BE2C (cell line): ENCODE measurements around the gene DDX4.

ENCODE experiments used
- DNase-seq: peaks from one replicate; pipeline ENCODE4 v3.0.0-alpha.2; 2020
- H3K27me3 ChIP-seq: fragments of 250-450 bp; sonication (Bioruptor Pico); 2 replicates; pipeline ENCODE4 v1.5.1; 2020; ENCODE audit warnings: mild to moderate bottlenecking
- H3K36me3 ChIP-seq: fragments of 250-450 bp; sonication (Bioruptor Pico); 2 replicates; pipeline ENCODE4 v1.5.1; 2020; ENCODE audit warnings: mild to moderate bottlenecking
- H3K4me1 ChIP-seq: fragments of 250-450 bp; sonication (Bioruptor Pico); 2 replicates; pipeline ENCODE4 v1.5.1; 2020
- H3K4me3 ChIP-seq: 2 replicates; pipeline ENCODE4 v1.5.1; 2011; ENCODE audit warnings: low read depth, low read length
- H3K9me3 ChIP-seq: fragments of 250-450 bp; sonication (Bioruptor Pico); 2 replicates; pipeline ENCODE4 v1.5.1; 2020
- TF ChIP-seq, protein P1 (sequence below): IDR thresholded peaks from 2 replicates; pipeline ENCODE4 v1.5.1; 2012; ENCODE audit warnings: mild to moderate bottlenecking, low read depth, low read length

The DDX4 gene

DNA sequence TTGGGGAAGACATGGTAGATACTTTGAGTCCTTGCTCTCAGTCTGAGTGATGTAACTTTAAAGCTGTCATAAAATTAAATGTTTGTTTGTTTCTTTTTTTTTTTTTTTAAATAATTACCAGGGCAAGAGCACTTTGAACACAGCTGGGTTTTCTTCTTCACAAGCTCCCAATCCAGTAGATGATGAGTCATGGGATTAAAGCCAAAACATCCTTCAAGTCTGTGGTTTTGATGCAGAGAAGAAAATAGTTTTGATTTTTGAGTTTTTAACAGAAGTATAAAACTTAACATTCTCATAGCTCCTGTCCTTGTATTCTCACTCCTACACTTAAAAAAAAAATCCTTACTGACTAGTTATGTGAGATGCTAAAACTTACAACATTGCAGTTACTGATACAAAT, 78.5 kb downstream of the DDX4 start:
- DNase-seq = no peak
- no peaks in the 10 kb centered on the region for H3K36me3 ChIP-seq
- peaks cover 50% of the 10 kb centered on the region for H3K27me3 ChIP-seq
- H3K9me3 ChIP-seq = no peaks in the 10 kb centered on the region
- H3K4me1 ChIP-seq = no peaks in the 10 kb centered on the region
- H3K4me3 ChIP-seq = no peak overlapping the region
- TF ChIP-seq, protein P1, sequence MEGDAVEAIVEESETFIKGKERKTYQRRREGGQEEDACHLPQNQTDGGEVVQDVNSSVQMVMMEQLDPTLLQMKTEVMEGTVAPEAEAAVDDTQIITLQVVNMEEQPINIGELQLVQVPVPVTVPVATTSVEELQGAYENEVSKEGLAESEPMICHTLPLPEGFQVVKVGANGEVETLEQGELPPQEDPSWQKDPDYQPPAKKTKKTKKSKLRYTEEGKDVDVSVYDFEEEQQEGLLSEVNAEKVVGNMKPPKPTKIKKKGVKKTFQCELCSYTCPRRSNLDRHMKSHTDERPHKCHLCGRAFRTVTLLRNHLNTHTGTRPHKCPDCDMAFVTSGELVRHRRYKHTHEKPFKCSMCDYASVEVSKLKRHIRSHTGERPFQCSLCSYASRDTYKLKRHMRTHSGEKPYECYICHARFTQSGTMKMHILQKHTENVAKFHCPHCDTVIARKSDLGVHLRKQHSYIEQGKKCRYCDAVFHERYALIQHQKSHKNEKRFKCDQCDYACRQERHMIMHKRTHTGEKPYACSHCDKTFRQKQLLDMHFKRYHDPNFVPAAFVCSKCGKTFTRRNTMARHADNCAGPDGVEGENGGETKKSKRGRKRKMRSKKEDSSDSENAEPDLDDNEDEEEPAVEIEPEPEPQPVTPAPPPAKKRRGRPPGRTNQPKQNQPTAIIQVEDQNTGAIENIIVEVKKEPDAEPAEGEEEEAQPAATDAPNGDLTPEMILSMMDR = no peak

DNA sequence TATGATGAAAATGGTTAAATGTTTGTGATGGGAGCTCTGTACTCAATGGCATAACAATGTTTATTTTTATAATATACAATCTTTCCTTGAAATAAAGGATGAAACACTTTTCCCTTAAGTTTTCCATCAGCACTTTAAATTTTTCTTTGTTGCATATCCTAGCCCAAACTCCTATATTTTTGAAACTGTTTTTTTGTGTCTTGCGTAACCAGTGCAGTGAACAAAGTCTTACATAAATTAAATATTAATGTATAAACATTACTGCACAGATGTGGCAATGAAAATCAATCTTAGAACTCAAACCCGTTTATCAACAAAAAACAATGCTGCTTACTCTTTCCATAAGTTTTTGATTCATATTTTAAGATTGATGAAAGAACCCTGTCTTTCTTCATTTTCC, 79.2 kb downstream of the DDX4 start:
- DNase-seq = no peak
- Histone ChIP-seq H3K9me3 (no peaks in the 10 kb centered on the region), H3K27me3 (peaks cover 57% of the 10 kb centered on the region), H3K36me3 (no peaks in the 10 kb centered on the region), H3K4me3 (no peak overlapping the region), H3K4me1 (no peaks in the 10 kb centered on the region)
- TF ChIP-seq, protein P1 = no peak

DNA sequence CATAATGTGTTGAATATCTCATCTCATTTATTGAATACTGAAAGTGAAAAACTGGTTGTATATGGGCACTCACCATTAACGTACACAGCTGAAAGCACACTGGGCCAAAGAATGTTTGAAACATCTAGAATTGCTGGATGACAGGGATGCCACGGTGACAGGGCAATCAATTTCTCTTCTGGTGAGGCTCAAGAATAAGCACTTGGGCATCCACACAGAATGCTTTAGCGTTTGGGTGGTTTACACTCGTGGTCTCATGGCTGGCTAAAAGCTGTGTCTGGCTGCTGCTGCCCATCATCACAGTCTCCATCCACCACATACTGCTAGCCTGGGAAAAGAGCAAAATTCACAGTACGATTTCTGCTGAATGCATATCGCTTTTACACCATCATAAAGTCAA, 82.6 kb downstream of the DDX4 start:
- H3K36me3 ChIP-seq = no peaks in the 10 kb centered on the region
- DNase-seq = no peak
- H3K4me1 ChIP-seq = no peaks in the 10 kb centered on the region
- H3K9me3 ChIP-seq = no peaks in the 10 kb centered on the region
- TF ChIP-seq, protein P1 = no peak
- no peak overlapping the region for H3K4me3 ChIP-seq
- peaks cover 66% of the 10 kb centered on the region for H3K27me3 ChIP-seq

DNA sequence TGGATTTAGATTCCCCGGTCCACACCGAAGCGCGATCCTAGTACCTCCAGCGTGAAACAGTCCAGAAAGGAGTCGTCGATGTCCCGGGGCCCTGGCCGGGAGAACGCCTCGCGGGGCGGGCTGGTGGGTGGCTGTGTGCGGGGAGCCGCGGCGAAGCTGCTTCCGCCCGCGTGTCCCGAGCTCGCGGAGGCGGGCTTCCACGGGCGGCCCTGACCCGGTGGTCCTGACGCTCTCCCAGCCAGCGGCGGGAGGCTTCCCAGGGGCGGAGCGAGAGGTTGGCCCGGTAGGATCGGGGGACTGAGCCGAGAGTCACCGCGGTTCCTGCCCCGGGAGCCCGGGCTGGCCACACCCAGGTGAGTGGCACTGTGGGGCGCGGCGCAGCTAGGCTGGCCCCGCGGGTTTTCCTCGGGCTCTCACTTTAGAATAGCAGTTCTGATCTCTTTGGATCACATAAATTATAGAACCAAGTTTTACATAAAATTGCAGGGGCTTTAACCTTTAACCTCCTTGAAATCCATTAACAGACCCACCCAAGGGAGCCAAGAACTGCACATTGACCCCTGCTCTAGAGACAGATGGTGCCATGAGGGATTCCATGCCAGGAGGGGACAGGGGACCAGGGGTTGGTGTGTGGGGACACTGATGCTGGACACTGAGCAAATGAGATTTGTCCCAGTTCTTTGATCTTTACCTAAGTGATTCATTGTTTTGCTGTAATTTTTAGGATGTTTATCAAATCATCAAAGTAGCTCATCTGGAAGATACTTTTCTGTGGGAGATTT, 84.1 kb downstream of the DDX4 start:
- no peak overlapping the region for H3K4me3 ChIP-seq
- DNase-seq = peak; percentile 21
- TF ChIP-seq, protein P1 = no peak

DNA sequence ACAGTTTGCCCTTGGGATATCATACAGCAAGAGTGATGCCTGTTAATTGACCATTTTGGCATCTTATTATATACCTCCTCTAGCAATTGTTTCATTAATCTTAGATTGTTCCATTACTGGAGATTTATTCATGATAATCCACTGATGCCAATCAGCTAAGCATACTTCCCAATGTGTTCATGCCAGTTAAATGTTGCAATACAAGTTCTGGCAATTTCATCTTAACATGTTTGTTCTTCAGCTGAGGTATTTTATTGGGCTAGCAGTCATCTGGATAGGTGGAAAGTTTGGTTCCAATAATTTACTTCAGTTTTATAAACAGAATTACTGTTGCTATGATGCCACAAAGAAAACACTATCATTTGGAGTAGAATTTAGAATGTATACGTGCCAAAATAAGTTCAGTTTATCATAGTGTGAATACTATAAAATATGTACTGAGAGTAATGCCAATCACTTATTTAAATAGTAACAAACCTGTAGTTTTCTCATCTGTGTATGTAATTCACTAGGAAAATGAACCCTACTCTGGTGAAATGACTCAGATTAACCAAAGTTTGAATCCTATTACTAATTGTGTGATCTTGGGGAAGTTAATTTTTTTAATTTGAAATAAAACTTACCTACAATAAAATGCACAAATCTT, 85.4 kb downstream of the DDX4 start:
- H3K9me3 ChIP-seq = no peaks in the 10 kb centered on the region
- H3K4me3 ChIP-seq = no peak overlapping the region
- TF ChIP-seq, protein P1 = no peak
- DNase-seq = no peak
- peaks cover 51% of the 10 kb centered on the region for H3K27me3 ChIP-seq
- H3K4me1 ChIP-seq = no peaks in the 10 kb centered on the region
- H3K36me3 ChIP-seq = no peaks in the 10 kb centered on the region

More for the DNA sequence above, 84.1 kb downstream of the DDX4 start:
- H3K36me3 ChIP-seq = no peaks in the 10 kb centered on the region
- H3K27me3 ChIP-seq = peaks cover 65% of the 10 kb centered on the region
- H3K9me3 ChIP-seq = no peaks in the 10 kb centered on the region
- H3K4me1 ChIP-seq = no peaks in the 10 kb centered on the region

DNA sequence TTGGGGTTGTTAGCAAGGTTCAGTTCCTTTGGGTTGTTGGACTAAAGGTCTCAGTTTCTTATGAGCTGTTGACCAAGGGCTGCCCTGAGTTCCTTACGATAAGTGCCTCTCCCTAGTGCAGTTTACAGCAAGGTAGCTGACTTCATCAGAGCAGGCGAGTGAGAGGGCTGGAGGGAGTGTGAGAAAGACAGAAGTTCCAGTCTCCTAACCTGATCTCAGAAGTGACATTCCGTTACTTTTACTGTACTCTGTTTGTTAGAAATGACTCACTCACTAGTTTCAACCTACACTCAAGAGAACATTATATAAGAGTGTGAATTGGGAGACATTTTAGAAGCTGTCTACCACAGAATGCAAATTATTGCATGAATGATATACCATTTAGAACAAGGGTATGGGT, 92.1 kb downstream of the DDX4 start:
- H3K4me1 ChIP-seq = no peaks in the 10 kb centered on the region
- H3K36me3 ChIP-seq = no peaks in the 10 kb centered on the region
- no peaks in the 10 kb centered on the region for H3K27me3 ChIP-seq
- TF ChIP-seq, protein P1 = no peak
- DNase-seq = no peak
- no peaks in the 10 kb centered on the region for H3K9me3 ChIP-seq
- H3K4me3 ChIP-seq = no peak overlapping the region
